ENCODE measurements around the gene EPN1.

DNA sequence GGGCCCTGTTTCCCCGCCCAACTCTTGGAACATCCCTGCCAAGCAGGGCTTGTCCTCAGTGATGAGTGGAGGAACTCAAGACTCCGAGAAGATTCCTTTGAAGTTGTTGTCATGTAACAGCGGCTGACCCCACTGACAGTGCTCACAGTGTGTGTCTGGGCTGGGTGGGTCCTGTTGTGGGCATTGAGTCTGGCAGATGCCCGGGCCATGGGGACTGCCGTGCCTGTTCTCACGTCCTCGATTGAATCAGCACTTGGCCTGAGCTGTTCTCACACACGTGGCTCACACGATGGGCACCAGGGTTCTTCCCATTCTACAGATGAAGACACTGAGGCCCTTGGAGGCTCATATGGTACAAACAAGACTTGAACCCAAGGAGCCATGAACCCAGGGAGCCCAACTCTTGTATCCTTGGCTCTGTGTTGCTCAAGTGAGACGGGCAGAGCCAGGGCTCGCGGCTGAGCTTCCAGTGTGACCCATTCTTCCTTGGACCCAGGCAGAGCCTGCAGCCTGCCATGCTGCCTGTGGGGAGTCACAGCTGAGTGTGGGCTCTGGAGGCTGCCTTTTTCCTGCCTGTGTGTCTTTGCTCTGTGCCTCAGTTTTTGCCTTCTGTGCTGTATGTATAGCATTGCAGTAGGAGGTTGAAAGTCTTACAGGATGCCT is 8.6 kb upstream of the EPN1 start:
- TF ChIP-seq, protein P1, sequence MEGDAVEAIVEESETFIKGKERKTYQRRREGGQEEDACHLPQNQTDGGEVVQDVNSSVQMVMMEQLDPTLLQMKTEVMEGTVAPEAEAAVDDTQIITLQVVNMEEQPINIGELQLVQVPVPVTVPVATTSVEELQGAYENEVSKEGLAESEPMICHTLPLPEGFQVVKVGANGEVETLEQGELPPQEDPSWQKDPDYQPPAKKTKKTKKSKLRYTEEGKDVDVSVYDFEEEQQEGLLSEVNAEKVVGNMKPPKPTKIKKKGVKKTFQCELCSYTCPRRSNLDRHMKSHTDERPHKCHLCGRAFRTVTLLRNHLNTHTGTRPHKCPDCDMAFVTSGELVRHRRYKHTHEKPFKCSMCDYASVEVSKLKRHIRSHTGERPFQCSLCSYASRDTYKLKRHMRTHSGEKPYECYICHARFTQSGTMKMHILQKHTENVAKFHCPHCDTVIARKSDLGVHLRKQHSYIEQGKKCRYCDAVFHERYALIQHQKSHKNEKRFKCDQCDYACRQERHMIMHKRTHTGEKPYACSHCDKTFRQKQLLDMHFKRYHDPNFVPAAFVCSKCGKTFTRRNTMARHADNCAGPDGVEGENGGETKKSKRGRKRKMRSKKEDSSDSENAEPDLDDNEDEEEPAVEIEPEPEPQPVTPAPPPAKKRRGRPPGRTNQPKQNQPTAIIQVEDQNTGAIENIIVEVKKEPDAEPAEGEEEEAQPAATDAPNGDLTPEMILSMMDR (IDR thresholded peaks at IDR 0.05), result no peak
- no peak for TF ChIP-seq POLR2A (IDR thresholded peaks at IDR 0.05)

Data from stomach (tissue), 4 donors.